ENCODE results near the gene MLKL. TPM values are rescaled to one million over a fixed set of nuclear protein-coding genes. Genes with fewer than 3 reads are reported as not detected.
"Not testable (repeated sequence)": the region's sequence is repeated elsewhere in the genome, so short reads cannot be mapped to it uniquely, and the experiment has no call there.

The MLKL gene
- total RNA-seq, 1 experiment from 2014 or later, result 9.7 TPM

GRCh38 chr16:74657870-74658642 is 42.6 kb downstream of the MLKL start:
- Mint-ChIP-seq H3K36me3 (ENCODE audit: insufficient read depth, unreplicated experiment) (peaks cover 98% of the 10 kb centered on the region), H3K27ac (ENCODE audit: unreplicated experiment) (no peak overlapping the region), H3K27me3 (ENCODE audit: insufficient read depth, unreplicated experiment) (no peaks in the 10 kb centered on the region), H3K4me3 (ENCODE audit: unreplicated experiment) (no peak overlapping the region), H3K9me3 (ENCODE audit: unreplicated experiment) (no peaks in the 10 kb centered on the region), H3K4me1 (ENCODE audit: low read depth, unreplicated experiment) (peaks cover 3% of the 10 kb centered on the region)
- Histone ChIP-seq H3K4me3 (ENCODE audit: low read depth, low read length) (no peak overlapping the region), H3K9me3 (no peaks in the 10 kb centered on the region), H3K4me1 (no peaks in the 10 kb centered on the region), H3K36me3 (ENCODE audit: control insufficient read depth, insufficient read depth, low read length) (peaks cover 5% of the 10 kb centered on the region; the same call in 1 of the 2 replicates), H3K27me3 (replicated peaks; ENCODE audit: control insufficient read depth, insufficient read depth, low read length) (no peaks in the 10 kb centered on the region)
- DNase-seq, result no peak
- BruUV-seq (replicated peaks), result no TSS peak
- TF ChIP-seq CTCF (IDR thresholded peaks at IDR 0.05; ENCODE audit: insufficient read depth in 1 of 2, low read depth in 1 of 2, low read length in 1 of 2, severe bottlenecking in 1 of 2, unreplicated experiment in 1 of 2), result no peak
- POLR2A ChIA-PET, result interaction anchor here (1.4 kb wide), 1 partner anchor 9 kb away, joined by 29 read pairs; the partner anchor contains the start of gene RFWD3
- CTCF ChIA-PET, result no interaction called here
- intact Hi-C loops (cut with micrococcal nuclease; ENCODE audit: unreplicated experiment), result no loop called here

GRCh38 chr16:74654536-74655050 is 46.1 kb downstream of the MLKL start:
- ChIA-PET CTCF (no interaction called here), POLR2A (interaction anchor here (0.8 kb wide), 1 partner anchor 12 kb away, joined by 5 read pairs; the partner anchor contains the start of gene RFWD3)
- H3K36me3 ChIP-seq (ENCODE audit: control insufficient read depth, insufficient read depth, low read length), result peaks cover 8% of the 10 kb centered on the region; the same call in 1 of the 2 replicates
- H3K4me3 ChIP-seq (ENCODE audit: low read depth, low read length), result no peak overlapping the region
- no peak for DNase-seq
- no peaks in the 10 kb centered on the region for H3K4me1 ChIP-seq
- H3K27me3 ChIP-seq (replicated peaks; ENCODE audit: control insufficient read depth, insufficient read depth, low read length), result no peaks in the 10 kb centered on the region
- H3K36me3 Mint-ChIP-seq (ENCODE audit: insufficient read depth, unreplicated experiment), result peaks cover 95% of the 10 kb centered on the region
- no peak for TF ChIP-seq CTCF (IDR thresholded peaks at IDR 0.05; ENCODE audit: insufficient read depth in 1 of 2, low read depth in 1 of 2, low read length in 1 of 2, severe bottlenecking in 1 of 2, unreplicated experiment in 1 of 2)
- H3K27ac Mint-ChIP-seq (ENCODE audit: unreplicated experiment), result peak overlapping the region; percentile 4
- H3K4me3 Mint-ChIP-seq (ENCODE audit: unreplicated experiment), result no peak overlapping the region
- BruUV-seq (replicated peaks), result no TSS peak
- H3K9me3 ChIP-seq, result no peaks in the 10 kb centered on the region
- H3K4me1 Mint-ChIP-seq (ENCODE audit: low read depth, unreplicated experiment), result peaks cover 7% of the 10 kb centered on the region
- H3K9me3 Mint-ChIP-seq (ENCODE audit: unreplicated experiment), result no peaks in the 10 kb centered on the region
- H3K27me3 Mint-ChIP-seq (ENCODE audit: insufficient read depth, unreplicated experiment), result no peaks in the 10 kb centered on the region
- intact Hi-C loops (cut with micrococcal nuclease; ENCODE audit: unreplicated experiment), result no loop called here

GRCh38 chr16:74652883-74653282 is 47.8 kb downstream of the MLKL start:
- Mint-ChIP-seq H3K36me3 (ENCODE audit: insufficient read depth, unreplicated experiment) (peaks cover 95% of the 10 kb centered on the region), H3K27ac (ENCODE audit: unreplicated experiment) (peak overlapping the region; percentile 46)
- POLR2A ChIA-PET, result interaction anchor here (0.5 kb wide), 1 partner anchor 14 kb away, joined by 4 read pairs; the partner anchor contains the start of gene RFWD3
- DNase-seq; H3K9me3 ChIP-seq; H3K27me3 Mint-ChIP-seq (ENCODE audit: insufficient read depth, unreplicated experiment); intact Hi-C loops (cut with micrococcal nuclease; ENCODE audit: unreplicated experiment); H3K4me3 ChIP-seq (ENCODE audit: low read depth, low read length); H3K9me3 Mint-ChIP-seq (ENCODE audit: unreplicated experiment); CTCF ChIA-PET; BruUV-seq (replicated peaks); H3K27me3 ChIP-seq (replicated peaks; ENCODE audit: control insufficient read depth, insufficient read depth, low read length); H3K4me3 Mint-ChIP-seq (ENCODE audit: unreplicated experiment); H3K4me1 ChIP-seq; H3K4me1 Mint-ChIP-seq (ENCODE audit: low read depth, unreplicated experiment): not testable (repeated sequence)
- H3K36me3 ChIP-seq (ENCODE audit: control insufficient read depth, insufficient read depth, low read length), result peaks cover 11% of the 10 kb centered on the region

All from Caco-2 (cell line).